HEK293T (cell line): ENCODE results near the gene LEFTY1.

Source experiments
- ARNT ChIP-seq: fragments of 450-650 bp; IDR thresholded peaks from 2 replicates; pipeline ENCODE4 v1.6.1; 2017; ENCODE audit warnings: mild to moderate bottlenecking
- BHLHE40 ChIP-seq: fragments of 450-650 bp; IDR thresholded peaks from 2 replicates; pipeline ENCODE4 v1.6.1; 2016; ENCODE audit warnings: mild to moderate bottlenecking, moderate library complexity, borderline replicate concordance
- SP1 ChIP-seq: fragments of 450-650 bp; IDR thresholded peaks from 2 replicates; pipeline ENCODE4 v1.6.1; 2017

DNA sequence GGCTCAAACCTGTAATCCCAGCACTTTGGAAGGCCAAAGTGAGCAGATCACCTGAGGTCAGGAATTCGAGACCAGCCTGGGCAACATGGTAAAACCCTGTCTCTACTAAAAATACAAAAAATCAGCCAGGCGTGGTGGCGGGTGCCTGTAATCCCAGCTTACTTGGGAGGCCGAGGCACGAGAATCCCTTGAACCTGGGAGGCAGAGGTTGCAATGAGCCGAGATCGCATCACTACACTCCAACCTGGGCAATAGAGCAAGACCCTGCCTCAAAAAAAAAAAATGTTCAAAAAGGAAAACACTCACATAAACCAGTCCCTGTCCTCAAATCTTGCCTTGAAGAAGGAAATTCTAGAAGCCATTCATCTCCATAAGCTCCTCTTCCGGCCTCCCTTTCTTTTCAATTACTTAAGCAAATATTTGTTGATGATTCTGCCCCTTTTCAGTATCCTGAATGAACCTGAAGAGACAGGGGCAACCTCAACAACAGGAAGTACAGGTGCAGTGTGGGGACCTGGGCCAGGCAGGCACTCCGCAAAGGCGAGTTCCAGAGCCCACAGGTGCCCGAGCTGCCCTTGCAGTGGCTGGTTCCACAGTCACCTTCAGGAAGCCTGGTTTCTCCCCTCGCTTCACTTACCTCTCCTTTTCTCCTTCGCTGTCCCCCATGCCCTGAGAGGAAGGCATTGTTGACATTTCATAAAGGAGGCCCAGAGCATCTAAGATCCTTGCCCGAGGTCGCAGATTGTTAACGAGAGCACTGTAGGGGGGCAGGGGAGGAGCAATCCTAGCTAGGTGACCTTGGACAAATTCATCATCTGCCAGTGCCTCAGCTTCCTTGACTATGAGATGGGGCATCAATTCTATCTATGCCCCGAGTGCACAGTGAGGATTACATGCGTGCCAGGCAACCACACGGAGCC, 8.9 kb upstream of the LEFTY1 start:
- TF ChIP-seq BHLHE40: no peak
- TF ChIP-seq ARNT: no peak
- no peak for TF ChIP-seq SP1
